Adipose tissue (tissue), 3 donors: ENCODE results near the gene ODC1. TPM values are rescaled to one million over a fixed set of nuclear protein-coding genes. Genes with fewer than 3 reads are reported as not detected.
A peak's percentile ranks its signal among the peaks of the same experiment; 100 is the strongest.
"Not testable (repeated sequence)": the region's sequence is repeated elsewhere in the genome, so short reads cannot be mapped to it uniquely, and the experiment has no call there.

Experiments
- H3K27ac ChIP-seq: one replicate; pipeline ENCODE4 v1.5.1; 2013; ENCODE audit warnings: low read depth, low read length
- WGBS, 3 donors: extraction: QIAGEN DNeasy Blood & Tissue Kit; methylation state at CpG; one replicate each; pipeline ENCODE4 v1.1.7; 2013; 5-methylcytosine and 5-hydroxymethylcytosine counted together
- polyA plus RNA-seq, 3 donors: library from polyadenylated mRNA; stranded (reverse); fragments of 200-250 nt; gene quantifications; one replicate each; pipeline ENCODE4 v1.2.3, GENCODE V29; 2013
- donor health status: healthy with polysubstance abuse.
- donor health status: Bipolar disorder and iron deficiency.
- donor health status: healthy.

ODC1 gene
- polyA plus RNA-seq, 3 donors, result 25.2 to 36.1 (median 32.5) TPM

- no peak overlapping the region for H3K27ac ChIP-seq
- 59 to 70% (median 67%) methylated on average over 15 of the region's 15 CpGs for WGBS, 3 donors
These were observed 14.3 kb upstream of the ODC1 start for GRCh38 chr2:10462178-10463083.

GRCh38 chr2:10460366-10460796 lies 12.3 kb upstream of the ODC1 start:
- WGBS, 3 donors, result 84 to 88% (median 85%) methylated on average over 17 of the region's 17 CpGs
- H3K27ac ChIP-seq, result no peak overlapping the region

- H3K27ac ChIP-seq, result no peak overlapping the region
- 51 to 65% (median 58%) methylated on average over 11 of the region's 11 CpGs for WGBS, 3 donors
These were observed 9.9 kb upstream of the ODC1 start for GRCh38 chr2:10457846-10458598.

- not testable (repeated sequence) for H3K27ac ChIP-seq
- WGBS, 3 donors, result 72 to 90% (median 86%) methylated on average over 3 of the region's 3 CpGs
These were observed 9.1 kb upstream of the ODC1 start for GRCh38 chr2:10457195-10457594.

GRCh38 chr2:10454505-10454904 lies 6.4 kb upstream of the ODC1 start:
- no peak overlapping the region for H3K27ac ChIP-seq
- 79 to 84% (median 80%) methylated on average over 6 to 7 of the region's 7 CpGs for WGBS, 3 donors

GRCh38 chr2:10453905-10454298 lies 5.8 kb upstream of the ODC1 start:
- no peak overlapping the region for H3K27ac ChIP-seq
- 88 to 93% (median 90%) methylated on average over 9 of the region's 9 CpGs for WGBS, 3 donors

GRCh38 chr2:10452956-10453904 lies 5.1 kb upstream of the ODC1 start:
- H3K27ac ChIP-seq, result no peak overlapping the region
- 84 to 90% (median 87%) methylated on average over 17 of the region's 17 CpGs for WGBS, 3 donors

GRCh38 chr2:10452312-10452711 lies 4.2 kb upstream of the ODC1 start:
- no peak overlapping the region for H3K27ac ChIP-seq
- 50 to 59% (median 51%) methylated on average over 3 of the region's 3 CpGs for WGBS, 3 donors

- 87 to 98% (median 98%) methylated on average over 6 of the region's 6 CpGs for WGBS, 3 donors
- no peak overlapping the region for H3K27ac ChIP-seq
These were observed 3.7 kb upstream of the ODC1 start for GRCh38 chr2:10451819-10452218.

GRCh38 chr2:10449838-10450691 lies 1.9 kb upstream of the ODC1 start:
- H3K27ac ChIP-seq, result no peak overlapping the region
- WGBS, 3 donors, result 71 to 76% (median 76%) methylated on average over 22 of the region's 22 CpGs

- no peak overlapping the region for H3K27ac ChIP-seq
- 42 to 59% (median 59%) methylated on average over 5 of the region's 5 CpGs for WGBS, 3 donors
These were observed 1.3 kb upstream of the ODC1 start for GRCh38 chr2:10449486-10449831.

GRCh38 chr2:10448576-10449485 lies 704 bp upstream of the ODC1 start:
- no peak overlapping the region for H3K27ac ChIP-seq
- 1 to 3% (median 2%) methylated on average over 59 to 70 of the region's 73 CpGs for WGBS, 3 donors

GRCh38 chr2:10447300-10447894 lies 730 bp downstream of the ODC1 start:
- WGBS, 3 donors, result 3 to 9% (median 7%) methylated on average over 25 to 32 of the region's 32 CpGs
- H3K27ac ChIP-seq, result peak overlapping the region; percentile 97

GRCh38 chr2:10446631-10447030 lies 1.5 kb downstream of the ODC1 start:
- WGBS, 3 donors, result 64 to 85% (median 82%) methylated on average over 6 of the region's 6 CpGs
- no peak overlapping the region for H3K27ac ChIP-seq

GRCh38 chr2:10444463-10444862 lies 3.7 kb downstream of the ODC1 start:
- H3K27ac ChIP-seq, result no peak overlapping the region
- WGBS, 3 donors, result 81 to 94% (median 86%) methylated on average over 5 of the region's 5 CpGs

GRCh38 chr2:10442469-10443126 lies 5.5 kb downstream of the ODC1 start:
- 95% methylated on average over 2 of the region's 2 CpGs for WGBS, 3 donors
- H3K27ac ChIP-seq, result not testable (repeated sequence)
